Caco-2 (cell line): ENCODE results near the gene LMBR1L. TPM values are rescaled to one million over a fixed set of nuclear protein-coding genes. Genes with fewer than 3 reads are reported as not detected.

Source experiments
- BruUV-seq: library from RNA; stranded (reverse); fragments of 400-500 nt; replicated peaks from 2 replicates; lab custom pipeline; 2021; lab: Mats Ljungman, UMichigan
- CTCF ChIA-PET: fragments of 300-600 bp; sonication (Branson Sonifier 250); formaldehyde crosslinking; loops from one replicate; lab custom pipeline; 2022; ENCODE audit warnings: antibody characterized with exemption; lab: Charles Lee
- POLR2A ChIA-PET: fragments of 300-600 bp; sonication (Branson Sonifier 250); formaldehyde crosslinking; loops from one replicate; lab custom pipeline; 2022; ENCODE audit warnings: antibody characterized with exemption; lab: Charles Lee
- DNase-seq, 2 experiments: peaks; one replicate each; pipeline versions ENCODE4 v3.0.0 to v3.0.0-alpha.2; 2020 to 2022
- H3K27me3 ChIP-seq: replicated peaks from 2 replicates; pipeline ENCODE4 v1.6.0; 2011; ENCODE audit warnings: low read length; ENCODE audit not compliant: control insufficient read depth, insufficient read depth
- H3K36me3 ChIP-seq: 2 replicates; pipeline ENCODE4 v1.5.1; 2011; ENCODE audit warnings: low read length; ENCODE audit not compliant: control insufficient read depth, insufficient read depth
- H3K4me1 ChIP-seq: fragments of 250-450 bp; sonication (Bioruptor Pico); 2 replicates; pipeline ENCODE4 v1.5.1; 2020; ENCODE audit warnings: mild to moderate bottlenecking
- H3K4me3 ChIP-seq: 2 replicates; pipeline ENCODE4 v1.5.1; 2011; ENCODE audit warnings: low read depth, mild to moderate bottlenecking, control low read depth, low read length
- H3K9me3 ChIP-seq: fragments of 250-450 bp; sonication (Bioruptor Pico); 2 replicates; pipeline ENCODE4 v1.5.1; 2020; ENCODE audit warnings: mild to moderate bottlenecking, moderate library complexity
- H3K27ac Mint-ChIP-seq: one replicate; pipeline ENCODE4 v1.8.0; 2022; ENCODE audit warnings: mixed read lengths; ENCODE audit not compliant: unreplicated experiment
- H3K27me3 Mint-ChIP-seq: one replicate; pipeline ENCODE4 v1.8.0; 2022; ENCODE audit warnings: mixed read lengths; ENCODE audit not compliant: insufficient read depth, unreplicated experiment
- H3K36me3 Mint-ChIP-seq: one replicate; pipeline ENCODE4 v1.8.0; 2022; ENCODE audit warnings: mild to moderate bottlenecking, mixed read lengths; ENCODE audit not compliant: insufficient read depth, unreplicated experiment
- H3K4me1 Mint-ChIP-seq: one replicate; pipeline ENCODE4 v1.8.0; 2022; ENCODE audit warnings: low read depth, mixed read lengths; ENCODE audit not compliant: unreplicated experiment
- H3K4me3 Mint-ChIP-seq: one replicate; pipeline ENCODE4 v1.8.0; 2022; ENCODE audit warnings: mild to moderate bottlenecking, moderate library complexity, mixed read lengths; ENCODE audit not compliant: unreplicated experiment
- H3K9me3 Mint-ChIP-seq: one replicate; pipeline ENCODE4 v1.8.0; 2022; ENCODE audit warnings: mixed read lengths; ENCODE audit not compliant: unreplicated experiment
- CTCF ChIP-seq, 2 experiments: fragments of 200-600 bp in 1 of 2; IDR thresholded peaks; 1 replicate in 1 of 2; 2 replicates in 1 of 2; pipeline versions ENCODE4 v1.5.1 to v1.8.0; 2011 to 2022; ENCODE audit warnings: antibody characterized with exemption in 1 of 2, control low read depth in 1 of 2, inconsistent platforms in 1 of 2, low read depth in 1 of 2, low read length in 1 of 2, mild to moderate bottlenecking in 1 of 2, moderate library complexity in 1 of 2; ENCODE audit not compliant: insufficient read depth in 1 of 2, severe bottlenecking in 1 of 2, unreplicated experiment in 1 of 2
- intact Hi-C: fragments of 100-400 bp; cut with micrococcal nuclease; formaldehyde crosslinking; loops from one replicate; pipeline ENCODE4 v1.10.0; 2022; ENCODE audit not compliant: unreplicated experiment
- total RNA-seq: library from RNA; stranded (reverse); gene quantifications from 2 replicates; pipeline ENCODE4 v1.2.3, GENCODE V29; 2022

The LMBR1L gene
- total RNA-seq, 1 experiment from 2014 or later, result 43.1 TPM

GRCh38 chr12:49055092-49055491 is 55.6 kb downstream of the LMBR1L start:
- Histone ChIP-seq H3K36me3 (peaks cover 15% of the 10 kb centered on the region), H3K27me3 (no peaks in the 10 kb centered on the region), H3K9me3 (no peaks in the 10 kb centered on the region), H3K4me1 (peaks cover 17% of the 10 kb centered on the region), H3K4me3 (no peak overlapping the region)
- no peaks in the 10 kb centered on the region for H3K9me3 Mint-ChIP-seq
- intact Hi-C loops, result no loop called here
- no peak overlapping the region for H3K27ac Mint-ChIP-seq
- peaks cover 63% of the 10 kb centered on the region for H3K36me3 Mint-ChIP-seq
- CTCF ChIA-PET, result no interaction called here
- H3K4me1 Mint-ChIP-seq, result peaks cover 16% of the 10 kb centered on the region
- POLR2A ChIA-PET, result no interaction called here
- TF ChIP-seq CTCF (IDR thresholded peaks at IDR 0.05; ENCODE audit: insufficient read depth in 1 of 2, low read depth in 1 of 2, low read length in 1 of 2, severe bottlenecking in 1 of 2, unreplicated experiment in 1 of 2), result no peak
- no peak for DNase-seq
- H3K4me3 Mint-ChIP-seq, result no peak overlapping the region
- BruUV-seq, result no TSS peak
- H3K27me3 Mint-ChIP-seq, result no peaks in the 10 kb centered on the region

- Histone ChIP-seq H3K36me3 (peaks cover 15% of the 10 kb centered on the region), H3K4me1 (peaks cover 17% of the 10 kb centered on the region), H3K4me3 (no peak overlapping the region), H3K27me3 (no peaks in the 10 kb centered on the region), H3K9me3 (no peaks in the 10 kb centered on the region)
- intact Hi-C loops, result no loop called here
- Mint-ChIP-seq H3K27me3 (no peaks in the 10 kb centered on the region), H3K4me1 (peaks cover 16% of the 10 kb centered on the region), H3K27ac (no peak overlapping the region), H3K9me3 (no peaks in the 10 kb centered on the region), H3K4me3 (no peak overlapping the region), H3K36me3 (peaks cover 67% of the 10 kb centered on the region)
- no peak for DNase-seq
- BruUV-seq, result no TSS peak
- CTCF ChIA-PET, result no interaction called here
- POLR2A ChIA-PET, result no interaction called here
- TF ChIP-seq CTCF (IDR thresholded peaks at IDR 0.05; ENCODE audit: insufficient read depth in 1 of 2, low read depth in 1 of 2, low read length in 1 of 2, severe bottlenecking in 1 of 2, unreplicated experiment in 1 of 2), result no peak
These were observed 56.1 kb downstream of the LMBR1L start for GRCh38 chr12:49054524-49054923.

GRCh38 chr12:49054096-49054495 is 56.6 kb downstream of the LMBR1L start:
- H3K4me3 Mint-ChIP-seq, result no peak overlapping the region
- POLR2A ChIA-PET, result no interaction called here
- Histone ChIP-seq H3K27me3 (no peaks in the 10 kb centered on the region), H3K9me3 (no peaks in the 10 kb centered on the region), H3K4me3 (no peak overlapping the region), H3K4me1 (peaks cover 17% of the 10 kb centered on the region), H3K36me3 (peaks cover 16% of the 10 kb centered on the region)
- no peak for DNase-seq
- H3K27ac Mint-ChIP-seq, result no peak overlapping the region
- H3K36me3 Mint-ChIP-seq, result peaks cover 68% of the 10 kb centered on the region
- TF ChIP-seq CTCF (IDR thresholded peaks at IDR 0.05; ENCODE audit: insufficient read depth in 1 of 2, low read depth in 1 of 2, low read length in 1 of 2, severe bottlenecking in 1 of 2, unreplicated experiment in 1 of 2), result no peak
- H3K9me3 Mint-ChIP-seq, result no peaks in the 10 kb centered on the region
- CTCF ChIA-PET, result no interaction called here
- BruUV-seq, result no TSS peak
- H3K27me3 Mint-ChIP-seq, result no peaks in the 10 kb centered on the region
- H3K4me1 Mint-ChIP-seq, result peaks cover 16% of the 10 kb centered on the region
- intact Hi-C loops, result no loop called here
